Smooth muscle cell (in vitro differentiated cells): ENCODE measurements around the gene KATNAL2. TPM values are rescaled to one million over a fixed set of nuclear protein-coding genes. Genes with fewer than 3 reads are reported as not detected.

Source experiments
- DNase-seq: peaks from one replicate; lab custom pipeline; 2025; ENCODE audit not compliant: unreplicated experiment; lab: John Stamatoyannopoulos, UW
- H2AFZ ChIP-seq: fragments of 200-600 bp; sonication (generic); 2 replicates; pipeline ENCODE4 v1.6.0; 2016; ENCODE audit warnings: antibody characterized with exemption, low read depth, mild to moderate bottlenecking
- H3F3A ChIP-seq: fragments of 200-600 bp; sonication (generic); 2 replicates; pipeline ENCODE4 v1.6.0; 2017; ENCODE audit warnings: antibody characterized with exemption, low read depth
- H3K27ac ChIP-seq: fragments of 200-600 bp; sonication (generic); 2 replicates; pipeline ENCODE4 v1.5.1; 2016; ENCODE audit warnings: low read depth, mild to moderate bottlenecking
- H3K27me3 ChIP-seq: fragments of 200-600 bp; sonication (generic); 2 replicates; pipeline ENCODE4 v1.6.1; 2016; ENCODE audit warnings: low read depth, mild to moderate bottlenecking
- H3K36me3 ChIP-seq: fragments of 200-600 bp; sonication (generic); 2 replicates; pipeline ENCODE4 v1.5.1; 2016; ENCODE audit warnings: low read depth
- H3K4me1 ChIP-seq: fragments of 200-600 bp; sonication (generic); 2 replicates; pipeline ENCODE4 v1.5.1; 2016; ENCODE audit warnings: low read depth
- H3K4me2 ChIP-seq: fragments of 200-600 bp; sonication (generic); 2 replicates; pipeline ENCODE4 v1.6.0; 2016; ENCODE audit warnings: mild to moderate bottlenecking
- H3K4me3 ChIP-seq: fragments of 200-600 bp; sonication (generic); 2 replicates; pipeline ENCODE4 v1.5.1; 2016; ENCODE audit warnings: mild to moderate bottlenecking
- H3K79me2 ChIP-seq: fragments of 200-600 bp; sonication (generic); 2 replicates; pipeline ENCODE4 v1.6.0; 2016; ENCODE audit warnings: low read depth, mild to moderate bottlenecking
- H3K9ac ChIP-seq: fragments of 200-600 bp; sonication (generic); 2 replicates; pipeline ENCODE4 v1.6.0; 2016; ENCODE audit warnings: low read depth
- H3K9me3 ChIP-seq: fragments of 200-600 bp; sonication (generic); replicated peaks from 2 replicates; pipeline ENCODE4 v1.5.1; 2016; ENCODE audit warnings: low read depth
- H4K20me1 ChIP-seq: fragments of 200-600 bp; sonication (generic); 2 replicates; pipeline ENCODE4 v1.6.0; 2016; ENCODE audit warnings: low read depth
- CTCF ChIP-seq: fragments of 200-600 bp; sonication (generic); IDR thresholded peaks from 2 replicates; pipeline ENCODE4 v1.5.1; 2017; ENCODE audit warnings: borderline replicate concordance, mild to moderate bottlenecking, antibody characterized with exemption; ENCODE audit not compliant: insufficient read depth, poor library complexity, severe bottlenecking
- WGBS: methylation state at CpG from one replicate; pipeline ENCODE4 v1.1.7; 2016; ENCODE audit warnings: low lambda C conversion rate; 5-methylcytosine and 5-hydroxymethylcytosine counted together
- polyA plus RNA-seq: library from polyadenylated mRNA; unstranded; fragments of >200 nt; fragmentation: Nextera tagmentation; extraction: Ambion mirVana; gene quantifications from 2 replicates; pipeline ENCODE4 v1.2.1, GENCODE V29; 2016
- total RNA-seq: library from RNA; depleted of rRNA; stranded (reverse); fragments of >200 nt; gene quantifications from 2 replicates; pipeline ENCODE4 v1.2.3, GENCODE V29; 2014

Gene KATNAL2
- total and polyA plus RNA-seq, 2 experiments from 2014 or later, result 0.31 to 2.1 TPM

- WGBS, result 88% methylated on average over 6 of the region's 6 CpGs
- Histone ChIP-seq H3K36me3 (peaks cover 8% of the 10 kb centered on the region), H3K9me3 (no peaks in the 10 kb centered on the region), H2AFZ (no peak overlapping the region), H3K27ac (no peak overlapping the region), H3K4me1 (peaks cover 71% of the 10 kb centered on the region), H4K20me1 (no peaks in the 10 kb centered on the region), H3K27me3 (no peaks in the 10 kb centered on the region), H3K9ac (no peak overlapping the region), H3K4me3 (no peak overlapping the region), H3K79me2 (no peaks in the 10 kb centered on the region), H3F3A (no peaks in the 10 kb centered on the region), H3K4me2 (no peak overlapping the region)
- DNase-seq, result no peak
- TF ChIP-seq CTCF, result no peak
Measured at GRCh38 chr18:47110492-47111274, 193.3 kb downstream of the KATNAL2 start.

- peaks cover 8% of the 10 kb centered on the region for H3K36me3 ChIP-seq
- no peak overlapping the region for H3K9ac ChIP-seq
- no peak overlapping the region for H3K4me3 ChIP-seq
- peaks cover 9% of the 10 kb centered on the region for H4K20me1 ChIP-seq
- H3K4me1 ChIP-seq, result peaks cover 59% of the 10 kb centered on the region
- H3K27me3 ChIP-seq, result no peaks in the 10 kb centered on the region
- no peak for TF ChIP-seq CTCF
- no peak for DNase-seq
- H3F3A ChIP-seq, result no peaks in the 10 kb centered on the region
- no peaks in the 10 kb centered on the region for H3K79me2 ChIP-seq
- no peak overlapping the region for H3K27ac ChIP-seq
- no peak overlapping the region for H2AFZ ChIP-seq
- 73% methylated on average over 2 of the region's 2 CpGs for WGBS
- H3K9me3 ChIP-seq, result no peaks in the 10 kb centered on the region
- H3K4me2 ChIP-seq, result no peak overlapping the region
Measured at GRCh38 chr18:47113796-47114540, 196.6 kb downstream of the KATNAL2 start.

- no peaks in the 10 kb centered on the region for H3K27me3 ChIP-seq
- no peak overlapping the region for H3K9ac ChIP-seq
- H3K27ac ChIP-seq, result no peak overlapping the region
- 95% methylated on average over 2 of the region's 2 CpGs for WGBS
- no peak overlapping the region for H3K4me3 ChIP-seq
- no peak for DNase-seq
- H3F3A ChIP-seq, result no peaks in the 10 kb centered on the region
- H3K79me2 ChIP-seq, result no peaks in the 10 kb centered on the region
- H3K4me1 ChIP-seq, result peaks cover 49% of the 10 kb centered on the region
- H3K9me3 ChIP-seq, result no peaks in the 10 kb centered on the region
- no peak overlapping the region for H2AFZ ChIP-seq
- no peak for TF ChIP-seq CTCF
- H3K4me2 ChIP-seq, result no peak overlapping the region
- H3K36me3 ChIP-seq, result peaks cover 8% of the 10 kb centered on the region
- H4K20me1 ChIP-seq, result peaks cover 9% of the 10 kb centered on the region
Measured at GRCh38 chr18:47115205-47115604, 197.8 kb downstream of the KATNAL2 start.
